EH (cell line): Measurements from ENCODE around the gene WDR48.

Experiments
- DNase-seq: peaks from one replicate; pipeline ENCODE4 v3.0.0-alpha.2; 2015; ENCODE audit warnings: low read depth

WDR48 gene

GRCh38 chr3:39102504-39103323 lies 50.9 kb downstream of the WDR48 start:
- no peak for DNase-seq

GRCh38 chr3:39103324-39103693 lies 51.5 kb downstream of the WDR48 start:
- DNase-seq: no peak

GRCh38 chr3:39103791-39104552 lies 52.2 kb downstream of the WDR48 start:
- DNase-seq: no peak

GRCh38 chr3:39104961-39105686 lies 53.3 kb downstream of the WDR48 start:
- DNase-seq: no peak

GRCh38 chr3:39105687-39106063 lies 53.9 kb downstream of the WDR48 start:
- DNase-seq: no peak

GRCh38 chr3:39106281-39106811 lies 54.5 kb downstream of the WDR48 start:
- peak; percentile 58 for DNase-seq

GRCh38 chr3:39106851-39107387 lies 55.1 kb downstream of the WDR48 start:
- peak; percentile 71 for DNase-seq

GRCh38 chr3:39107388-39108199 lies 55.8 kb downstream of the WDR48 start, which contains the start of the genes GORASP1 and TTC21A:
Gene GORASP1 (minus strand): TSS chr3:39107627. CDS start chr3:39107541, 86 bp downstream.
Gene TTC21A (plus strand): TSS chr3:39107680. CDS start chr3:39107838, 158 bp downstream.
- peak; percentile 89 for DNase-seq

GRCh38 chr3:39108200-39108710 lies 56.4 kb downstream of the WDR48 start:
- DNase-seq: no peak

GRCh38 chr3:39109086-39109485 lies 57.3 kb downstream of the WDR48 start:
- no peak for DNase-seq

GRCh38 chr3:39110041-39110639 lies 58.3 kb downstream of the WDR48 start:
- DNase-seq: no peak

- no peak for DNase-seq
These were observed 60.3 kb downstream of the WDR48 start for GRCh38 chr3:39112113-39112512.

GRCh38 chr3:39112535-39112934 lies 60.7 kb downstream of the WDR48 start:
- no peak for DNase-seq

- no peak for DNase-seq
These were observed 61.5 kb downstream of the WDR48 start for GRCh38 chr3:39113291-39113690.

- no peak for DNase-seq
These were observed 62.6 kb downstream of the WDR48 start for GRCh38 chr3:39114456-39114855.

GRCh38 chr3:39115870-39116269 lies 64.1 kb downstream of the WDR48 start:
- DNase-seq: no peak

GRCh38 chr3:39118079-39118478 lies 66.3 kb downstream of the WDR48 start:
- DNase-seq: no peak

- no peak for DNase-seq
These were observed 67.3 kb downstream of the WDR48 start for GRCh38 chr3:39118931-39119660.

GRCh38 chr3:39121621-39122020 lies 69.8 kb downstream of the WDR48 start:
- no peak for DNase-seq

GRCh38 chr3:39122813-39123212 lies 71.0 kb downstream of the WDR48 start:
- DNase-seq: no peak
